H1 (cell line): ENCODE measurements around the gene LIPC.

Experiments
- ATF2 ChIP-seq: IDR thresholded peaks from 2 replicates; pipeline ENCODE4 v1.6.1; 2012; ENCODE audit warnings: low read length, inconsistent platforms
- CEBPB ChIP-seq: IDR thresholded peaks from 2 replicates; pipeline ENCODE4 v1.6.1; 2012; ENCODE audit warnings: low read depth, low read length
- CTCF ChIP-seq, 3 experiments: IDR thresholded peaks; 1 replicate in 2 of 3; 2 replicates in 1 of 3; pipeline versions ENCODE4 v1.5.1 to v1.6.1; 2011; ENCODE audit warnings: low read length in 3 of 3, mild to moderate bottlenecking in 3 of 3, inconsistent platforms in 2 of 3, low read depth in 1 of 3, moderate library complexity in 1 of 3; ENCODE audit not compliant: insufficient read depth in 1 of 3; ENCODE audit errors: control extremely low read depth in 1 of 3
- EP300 ChIP-seq, 2 experiments: IDR thresholded peaks; 1 replicate in 1 of 2; 2 replicates in 1 of 2; pipeline ENCODE4 v1.6.1; 2011 to 2012; ENCODE audit warnings: low read depth in 2 of 2, low read length in 2 of 2, mild to moderate bottlenecking in 2 of 2, borderline replicate concordance in 1 of 2, inconsistent platforms in 1 of 2, moderate library complexity in 1 of 2
- EZH2 ChIP-seq: fragments of 200-600 bp; sonication (generic); IDR thresholded peaks from 2 replicates; pipeline ENCODE4 v1.7.1; 2012; ENCODE audit warnings: low read depth, mild to moderate bottlenecking, moderate library complexity, low read length, inconsistent platforms; ENCODE audit not compliant: severe bottlenecking
- GTF2F1 ChIP-seq: IDR thresholded peaks from 2 replicates; pipeline ENCODE4 v1.6.1; 2012; ENCODE audit warnings: low read depth, low read length, improper control_type of control experiment, borderline replicate concordance
- HDAC6 ChIP-seq: IDR thresholded peaks from one replicate; pipeline ENCODE4 v1.7.1; 2012; ENCODE audit warnings: low read depth, mild to moderate bottlenecking, inconsistent platforms, low read length, moderate library complexity
- JUN ChIP-seq: IDR thresholded peaks from 2 replicates; pipeline ENCODE4 v1.6.1; 2011; ENCODE audit warnings: low read depth, mild to moderate bottlenecking, improper control_type of control experiment, low read length
- KDM1A ChIP-seq: fragments of 200-600, 300-600 bp; sonication (generic); IDR thresholded peaks from 2 replicates; pipeline ENCODE4 v1.7.1; 2016; ENCODE audit warnings: mild to moderate bottlenecking, low read length, borderline replicate concordance
- PHF8 ChIP-seq: fragments of 200-600 bp; sonication (generic); conservative IDR thresholded peaks from 2 replicates; pipeline ENCODE4 v1.7.1; 2012; ENCODE audit warnings: low read depth, mild to moderate bottlenecking, inconsistent platforms, low read length, moderate library complexity
- POLR2A ChIP-seq, 2 experiments: IDR thresholded peaks; 1 replicate in 1 of 2; 2 replicates in 1 of 2; pipeline ENCODE4 v1.6.1; 2011; ENCODE audit warnings: low read depth in 2 of 2, low read length in 2 of 2, mild to moderate bottlenecking in 2 of 2; ENCODE audit errors: control extremely low read depth in 1 of 2
- POLR2AphosphoS5 ChIP-seq: IDR thresholded peaks from 2 replicates; pipeline ENCODE4 v1.6.1; 2011; ENCODE audit warnings: low read depth, low read length
- SUZ12 ChIP-seq: fragments of 200-600 bp; sonication (generic); IDR thresholded peaks from 2 replicates; pipeline ENCODE4 v1.6.1; 2012; ENCODE audit warnings: mild to moderate bottlenecking, inconsistent platforms, low read length, moderate library complexity, mixed read lengths

- no peak for TF ChIP-seq KDM1A
- no peak for TF ChIP-seq JUN
- no peak for TF ChIP-seq ATF2
- no peak for TF ChIP-seq CEBPB
- no peak for TF ChIP-seq CTCF (IDR thresholded peaks at IDR 0.05; ENCODE audit: control extremely low read depth in 1 of 3, insufficient read depth in 1 of 3, low read depth in 1 of 3, low read length in 3 of 3)
- no peak for TF ChIP-seq GTF2F1
- no peak for TF ChIP-seq EZH2
- no peak for TF ChIP-seq EP300 (IDR thresholded peaks at IDR 0.05; ENCODE audit: borderline replicate concordance in 1 of 2, low read depth in 2 of 2, low read length in 2 of 2)
- TF ChIP-seq POLR2A (IDR thresholded peaks at IDR 0.05; ENCODE audit: control extremely low read depth in 1 of 2, low read depth in 2 of 2, low read length in 2 of 2), result no peak
- no peak for TF ChIP-seq PHF8
- no peak for TF ChIP-seq SUZ12
- no peak for TF ChIP-seq HDAC6
- TF ChIP-seq POLR2AphosphoS5, result no peak
Measured at GRCh38 chr15:58524247-58524646, 92.5 kb downstream of the LIPC start.
